GM18505 (cell line): ENCODE data around the gene DDX54.

Experiments used
- ATAC-seq: cut with Tn5 transposase; IDR thresholded peaks from one replicate; pipeline ENCODE4 v1.9.1; 2021; ENCODE audit not compliant: unreplicated experiment
- POLR2A ChIP-seq: IDR thresholded peaks from 4 replicates; pipeline ENCODE4 v1.6.1; 2011; ENCODE audit warnings: borderline replicate concordance; ENCODE audit not compliant: insufficient read depth, insufficient read length; ENCODE audit errors: extremely low read depth

The DDX54 gene

GRCh38 chr12:113170457-113170856 lies 14.8 kb downstream of the DDX54 start:
- ATAC-seq, result no peak
- no peak for TF ChIP-seq POLR2A

- no peak for TF ChIP-seq POLR2A
- ATAC-seq, result no peak
Observed at GRCh38 chr12:113169697-113170096, 15.6 kb downstream of the DDX54 start.

GRCh38 chr12:113167868-113168267 lies 17.4 kb downstream of the DDX54 start:
- TF ChIP-seq POLR2A, result no peak
- no peak for ATAC-seq

- no peak for ATAC-seq
- no peak for TF ChIP-seq POLR2A
Observed at GRCh38 chr12:113165521-113166450, 19.5 kb downstream of the DDX54 start.

GRCh38 chr12:113164014-113164413 lies 21.3 kb downstream of the DDX54 start:
- ATAC-seq, result no peak
- no peak for TF ChIP-seq POLR2A

GRCh38 chr12:113163030-113163360 lies 22.3 kb downstream of the DDX54 start:
- ATAC-seq, result no peak
- TF ChIP-seq POLR2A, result no peak

- ATAC-seq, result no peak
- no peak for TF ChIP-seq POLR2A
Observed at GRCh38 chr12:113162102-113163029, 22.9 kb downstream of the DDX54 start.

- no peak for ATAC-seq
- no peak for TF ChIP-seq POLR2A
Observed at GRCh38 chr12:113161415-113162016, 23.8 kb downstream of the DDX54 start.

GRCh38 chr12:113159937-113160336 lies 25.3 kb downstream of the DDX54 start:
- no peak for ATAC-seq
- TF ChIP-seq POLR2A, result no peak

- TF ChIP-seq POLR2A, result no peak
- no peak for ATAC-seq
Observed at GRCh38 chr12:113158439-113159203, 26.7 kb downstream of the DDX54 start.

- TF ChIP-seq POLR2A, result peak; percentile 15
Observed at GRCh38 chr12:113157218-113157859, 27.9 kb downstream of the DDX54 start.

GRCh38 chr12:113155646-113156045 lies 29.6 kb downstream of the DDX54 start:
- no peak for ATAC-seq
- no peak for TF ChIP-seq POLR2A

More at GRCh38 chr12:113157218-113157859, 27.9 kb downstream of the DDX54 start:
- no peak for ATAC-seq
